Measurements from ENCODE around the gene DOCK10.

- TF ChIP-seq POLR2A (IDR thresholded peaks at IDR 0.05), result no peak
- no peak for TF ChIP-seq CTCF (IDR thresholded peaks at IDR 0.05)
These were observed 72.5 kb downstream of the DOCK10 start for GRCh38 chr2:224969633-224970260.

All from sigmoid colon (tissue), 3 donors.